Endothelial cell of hepatic sinusoid (primary cell): ENCODE measurements around the gene PRTN3.
"Not testable (repeated sequence)": the region's sequence is repeated elsewhere in the genome, so short reads cannot be mapped to it uniquely, and the experiment has no call there.

Experiments
- in situ Hi-C: cut with HindIII; loops from 2 replicates; pipeline ENCODE4 v1.10.0; 2017; ENCODE audit warnings: low sequenced_read_pairs

PRTN3 gene

DNA sequence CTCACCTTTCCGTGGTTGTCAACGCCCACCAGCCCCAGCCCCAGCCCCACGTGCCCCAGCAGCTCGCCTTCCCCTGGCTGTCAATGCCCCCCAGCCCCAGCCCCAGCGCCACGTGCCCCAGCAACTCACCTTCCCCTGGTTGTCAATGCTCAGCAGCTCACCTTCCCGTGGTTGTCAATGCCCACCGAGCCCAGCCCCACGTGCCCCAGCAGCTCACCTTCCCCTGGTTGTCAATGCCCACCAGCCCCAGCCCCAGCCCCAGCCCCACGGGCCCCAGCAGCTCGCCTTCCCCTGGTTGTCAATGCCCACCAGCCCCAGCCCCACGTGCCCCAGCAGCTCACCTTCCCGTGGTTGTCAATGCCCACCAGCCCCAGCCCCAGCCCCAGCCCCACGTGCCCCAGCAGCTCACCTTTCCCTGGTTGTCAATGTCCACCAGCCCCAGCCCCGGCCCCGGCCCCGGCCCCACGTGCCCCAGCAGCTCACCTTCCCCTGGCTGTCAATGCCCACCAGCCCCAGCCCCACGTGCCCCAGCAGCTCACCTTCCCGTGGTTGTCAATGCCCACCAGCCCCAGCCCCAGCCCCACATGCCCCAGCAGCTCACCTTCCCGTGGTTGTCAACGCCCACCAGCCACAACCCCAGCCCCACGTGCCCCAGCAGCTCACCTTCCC, 37.3 kb downstream of the PRTN3 start:
- in situ Hi-C loops = not testable (repeated sequence)

DNA sequence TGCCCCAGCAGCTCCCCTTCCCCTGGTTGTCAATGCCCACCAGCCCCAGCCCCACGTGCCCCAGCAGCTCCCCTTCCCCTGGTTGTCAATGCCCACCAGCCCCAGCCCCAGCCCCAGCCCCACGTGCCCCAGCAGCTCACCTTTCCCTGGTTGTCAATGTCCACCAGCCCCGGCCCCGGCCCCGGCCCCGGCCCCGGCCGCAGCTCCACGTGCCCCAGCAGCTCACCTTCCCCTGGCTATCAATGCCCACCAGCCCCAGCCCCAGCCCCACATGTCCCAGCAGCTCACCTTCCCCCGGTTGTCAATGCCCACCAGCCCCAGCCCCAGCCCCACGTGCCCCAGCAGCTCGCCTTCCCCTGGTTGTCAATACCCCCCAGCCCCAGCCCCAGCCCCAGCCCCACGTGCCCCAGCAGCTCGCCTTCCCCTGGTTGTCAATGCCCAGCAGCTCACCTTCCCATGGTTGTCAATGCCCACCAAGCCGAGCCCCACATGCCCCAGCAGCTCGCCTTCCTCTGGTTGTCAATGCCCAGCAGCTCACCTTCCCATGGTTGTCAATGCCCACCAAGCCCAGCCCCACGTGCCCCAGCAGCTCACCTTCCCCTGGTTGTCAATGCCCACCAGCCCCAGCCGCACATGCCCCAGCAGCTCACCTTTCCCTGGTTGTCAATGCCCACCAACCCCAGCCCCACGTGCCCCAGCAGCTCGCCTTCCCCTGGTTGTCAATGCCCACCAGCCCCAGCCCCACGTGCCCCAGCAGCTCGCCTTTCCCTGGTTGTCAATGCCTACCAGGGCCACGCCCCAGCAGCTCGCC, 38.2 kb downstream of the PRTN3 start:
- in situ Hi-C loops = not testable (repeated sequence)

DNA sequence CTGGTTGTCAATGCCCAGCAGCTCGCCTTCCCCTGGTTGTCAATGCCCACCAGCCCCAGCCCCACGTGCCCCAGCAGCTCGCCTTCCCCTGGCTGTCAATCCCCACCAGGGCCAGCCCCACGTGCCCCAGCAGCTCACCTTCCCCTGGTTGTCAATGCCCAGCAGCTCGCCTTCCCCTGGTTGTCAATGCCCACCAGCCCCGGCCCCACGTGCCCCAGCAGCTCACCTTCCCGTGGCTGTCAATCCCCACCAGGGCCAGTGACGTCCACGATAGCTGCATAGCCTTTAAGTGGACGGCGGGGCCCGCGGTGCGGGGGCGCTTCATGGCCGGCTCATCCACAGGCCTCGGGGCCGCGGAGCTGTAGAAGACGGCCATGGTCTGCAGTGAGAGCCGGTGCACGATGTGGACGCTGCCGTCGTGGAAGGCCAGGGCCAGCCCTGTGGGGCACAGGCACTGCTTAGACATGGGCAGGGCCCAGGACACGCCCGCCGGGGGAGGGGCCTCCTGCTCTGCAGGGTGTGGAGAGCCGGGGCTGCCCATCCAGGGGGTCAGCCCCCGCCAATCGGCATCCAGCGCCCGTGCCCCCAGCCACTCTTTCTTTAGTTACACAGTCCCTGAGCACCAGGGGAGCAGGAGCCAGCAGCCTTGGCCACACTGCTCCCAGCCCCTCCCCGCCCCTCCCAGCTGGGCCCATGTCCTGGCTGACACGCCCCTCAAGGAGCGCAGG, 39.1 kb downstream of the PRTN3 start:
- in situ Hi-C loops = no loop called here

GRCh38 chr19:881385-882071, 40.7 kb downstream of the PRTN3 start:
- in situ Hi-C loops = no loop called here

DNA sequence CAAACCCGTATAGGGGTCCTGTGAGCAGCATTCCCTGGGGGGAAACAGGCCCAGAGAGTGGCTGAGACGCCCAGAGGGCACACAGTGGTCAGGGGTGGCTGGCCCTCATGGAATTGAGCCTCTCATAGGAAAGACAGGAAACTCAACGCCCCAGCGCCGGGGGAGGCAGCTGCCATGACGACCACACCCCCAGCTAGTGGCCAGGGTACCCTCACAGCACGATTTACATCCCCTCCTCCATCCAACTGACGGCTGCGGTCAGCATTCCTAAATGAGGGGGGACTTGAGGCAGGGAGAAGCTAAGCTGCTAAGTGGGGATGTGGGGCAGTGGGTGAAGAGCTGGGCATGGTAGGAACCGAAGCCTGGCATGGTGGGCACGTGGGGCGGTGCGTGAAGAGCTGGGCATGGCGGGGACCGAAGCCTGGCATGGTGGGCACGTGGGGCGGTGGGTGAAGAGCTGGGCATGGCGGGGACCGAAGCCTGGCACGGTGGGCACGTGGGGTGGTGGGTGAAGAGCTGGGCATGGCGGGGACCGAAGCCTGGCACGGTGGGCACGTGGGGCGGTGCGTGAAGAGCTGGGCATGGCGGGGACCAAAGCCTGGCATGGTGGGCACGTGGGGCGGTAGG, 42.2 kb downstream of the PRTN3 start:
- in situ Hi-C loops = no loop called here

DNA sequence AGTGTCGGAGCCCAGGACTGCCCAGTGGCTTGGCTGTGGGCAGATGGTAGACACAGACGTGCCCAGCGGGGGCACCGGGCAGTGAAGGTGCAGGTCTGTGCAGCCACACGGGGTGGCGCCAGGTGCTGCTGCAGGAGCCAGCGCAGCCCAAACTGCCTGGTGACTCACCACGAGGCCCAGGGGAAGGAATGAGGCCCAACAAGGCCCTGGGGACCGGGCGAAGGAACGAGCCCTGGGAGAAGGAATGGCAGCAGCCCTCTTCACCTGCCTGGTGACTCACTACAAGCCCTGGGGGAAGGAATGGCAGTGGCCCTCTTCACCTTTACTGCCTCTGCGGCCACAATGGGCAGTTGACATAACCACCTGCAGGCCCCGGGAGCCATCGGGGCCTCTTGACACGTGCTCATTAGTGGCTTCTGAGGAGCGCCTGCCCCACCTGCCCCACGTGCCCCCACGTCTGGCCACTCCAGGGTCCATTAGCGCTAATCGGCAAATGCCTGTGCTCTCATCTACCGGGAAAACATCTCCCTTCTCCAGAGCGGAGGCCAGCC, 42.9 kb downstream of the PRTN3 start:
- in situ Hi-C loops = no loop called here

DNA sequence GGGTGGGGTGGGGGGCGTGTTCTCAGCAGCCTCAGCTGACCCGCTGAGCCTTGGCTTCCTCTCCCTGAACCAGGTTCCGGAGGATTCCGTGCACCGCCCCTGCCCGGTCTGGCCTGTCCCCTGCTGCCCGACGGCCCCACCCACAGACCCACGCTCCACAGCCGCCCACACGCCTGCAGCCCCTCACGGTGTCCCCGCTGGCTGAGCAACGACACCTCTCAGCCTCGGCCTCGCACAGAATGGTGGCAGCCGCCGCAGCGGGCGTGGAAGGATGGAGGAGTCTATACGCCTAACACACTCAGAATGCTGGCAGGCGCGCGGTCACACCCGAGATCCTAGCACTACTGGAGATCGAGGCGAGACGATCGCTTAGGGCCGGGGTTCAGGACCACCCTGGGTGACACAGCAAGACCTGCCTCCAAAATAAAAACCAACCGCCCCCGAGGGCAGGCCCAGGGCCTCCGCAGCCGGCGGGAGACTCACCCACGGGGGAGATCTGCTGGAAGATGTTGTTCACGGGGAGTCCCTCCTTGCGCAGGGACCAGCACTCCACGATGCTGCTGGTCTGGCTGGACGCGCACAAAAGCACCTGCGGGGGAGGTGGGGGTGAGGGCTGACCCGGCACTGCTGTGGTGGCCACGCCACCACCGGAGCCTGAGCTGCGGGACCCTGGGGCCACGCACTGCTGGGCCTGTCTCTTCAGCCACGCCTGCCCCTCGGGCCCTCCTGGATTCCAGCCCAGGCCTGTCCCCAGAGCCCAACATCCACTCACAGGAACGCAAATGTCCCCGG, 43.8 kb downstream of the PRTN3 start:
- in situ Hi-C loops = no loop called here

DNA sequence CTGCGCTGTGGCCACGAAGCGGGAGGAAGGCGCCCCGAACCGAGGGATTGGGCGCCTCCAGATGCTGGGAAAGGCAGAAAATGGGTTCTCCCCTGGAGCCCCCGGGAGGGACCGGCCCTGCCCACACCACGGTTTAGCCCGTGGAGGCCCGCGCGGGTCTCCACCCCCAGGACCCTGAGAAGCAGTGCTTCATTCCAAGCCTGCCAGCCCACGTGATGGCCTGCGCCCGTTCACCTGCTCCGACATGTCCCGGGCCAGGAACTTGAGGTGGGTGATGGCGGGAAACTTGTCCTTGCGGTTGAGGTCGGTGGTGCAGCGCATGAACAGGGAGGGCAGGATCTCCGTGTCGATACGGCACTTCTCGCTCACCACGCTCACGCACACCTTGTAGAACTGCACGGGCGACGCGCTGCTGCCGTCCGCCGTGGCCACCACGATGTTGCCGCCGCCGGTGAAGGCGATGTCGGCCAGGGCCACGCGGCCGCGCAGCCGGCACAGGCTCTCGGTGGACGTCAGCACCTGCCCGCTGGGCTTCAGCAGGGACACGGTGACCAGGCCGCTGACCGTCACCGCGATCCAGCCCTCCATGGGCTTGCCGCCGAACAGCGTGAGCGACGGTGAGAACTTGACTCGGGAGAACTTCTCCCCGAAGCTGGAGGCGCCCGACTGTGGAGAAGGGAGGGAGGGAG, 44.9 kb downstream of the PRTN3 start:
- in situ Hi-C loops = no loop called here

DNA sequence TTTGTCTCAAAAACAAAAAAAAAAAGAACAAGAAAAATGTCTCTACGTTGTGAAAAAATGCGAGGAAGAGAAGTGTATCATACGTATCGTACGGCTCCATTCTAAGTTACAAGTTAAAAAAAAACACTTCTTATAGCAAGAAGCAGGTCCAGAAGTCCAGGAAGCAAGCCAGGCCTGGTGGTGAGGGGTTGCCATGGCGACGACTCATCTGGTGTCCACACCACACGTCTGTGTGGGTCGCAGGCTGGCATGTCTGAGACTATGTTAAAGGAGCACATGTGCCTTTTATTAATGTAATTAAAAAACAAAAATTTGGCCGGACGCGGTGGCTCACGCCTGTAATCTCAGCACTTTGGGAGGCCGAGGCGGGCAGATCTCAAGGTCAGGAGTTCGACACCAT, 46.3 kb downstream of the PRTN3 start:
- in situ Hi-C loops = no loop called here

GRCh38 chr19:887599-887998, 46.8 kb downstream of the PRTN3 start:
- in situ Hi-C loops = no loop called here

GRCh38 chr19:888581-889385, 48.0 kb downstream of the PRTN3 start:
- in situ Hi-C loops = no loop called here

DNA sequence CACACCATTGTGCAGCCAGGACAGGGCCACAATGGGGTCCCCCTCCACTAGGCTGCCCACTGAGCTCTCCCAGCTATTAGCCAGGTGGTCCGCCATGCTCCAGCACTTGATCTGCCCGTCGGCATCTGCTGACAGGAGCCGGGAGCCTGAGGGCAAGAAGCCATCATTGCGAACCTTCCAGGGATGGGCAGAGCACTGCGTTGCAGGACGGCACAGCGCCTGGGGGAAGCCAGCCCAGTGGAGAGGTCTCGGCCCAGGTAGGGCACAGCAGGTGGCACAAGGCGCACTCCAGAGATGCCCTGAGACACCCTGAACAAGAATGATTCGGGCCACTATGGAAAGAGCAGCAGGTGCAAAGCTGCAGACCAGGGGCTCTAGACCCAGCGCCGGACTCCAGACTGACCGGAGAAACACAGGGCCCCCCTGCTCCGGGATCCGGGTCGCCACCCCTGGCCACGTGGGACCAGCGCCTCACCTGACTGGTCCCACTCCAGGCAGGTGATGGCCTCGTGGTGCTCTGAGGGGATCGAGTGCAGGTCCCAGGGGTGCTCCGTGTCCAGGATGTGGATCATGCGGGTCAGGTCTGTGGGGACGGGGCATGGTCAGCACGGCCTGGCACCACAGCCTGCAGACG, 49.0 kb downstream of the PRTN3 start:
- in situ Hi-C loops = no loop called here

DNA sequence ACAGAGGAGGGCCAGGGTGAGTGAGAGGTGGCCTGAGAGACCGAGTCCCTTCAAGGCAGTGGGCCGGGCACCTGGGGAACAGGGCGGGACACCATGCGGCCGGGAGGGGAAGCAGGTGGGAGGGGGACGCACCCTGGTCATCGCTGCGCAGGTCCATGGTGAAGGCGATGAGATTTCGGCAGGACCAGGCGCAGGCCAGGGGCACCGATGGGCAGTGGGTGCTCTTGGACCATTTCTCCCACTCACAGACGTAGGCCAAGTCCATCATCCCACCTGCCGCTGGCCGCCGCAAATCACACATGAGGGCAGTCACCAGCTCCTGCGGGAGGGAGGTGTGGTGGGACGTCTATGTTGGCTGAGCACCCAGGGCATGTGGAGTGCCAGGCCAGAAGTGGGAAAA, 50.0 kb downstream of the PRTN3 start:
- in situ Hi-C loops = no loop called here

DNA sequence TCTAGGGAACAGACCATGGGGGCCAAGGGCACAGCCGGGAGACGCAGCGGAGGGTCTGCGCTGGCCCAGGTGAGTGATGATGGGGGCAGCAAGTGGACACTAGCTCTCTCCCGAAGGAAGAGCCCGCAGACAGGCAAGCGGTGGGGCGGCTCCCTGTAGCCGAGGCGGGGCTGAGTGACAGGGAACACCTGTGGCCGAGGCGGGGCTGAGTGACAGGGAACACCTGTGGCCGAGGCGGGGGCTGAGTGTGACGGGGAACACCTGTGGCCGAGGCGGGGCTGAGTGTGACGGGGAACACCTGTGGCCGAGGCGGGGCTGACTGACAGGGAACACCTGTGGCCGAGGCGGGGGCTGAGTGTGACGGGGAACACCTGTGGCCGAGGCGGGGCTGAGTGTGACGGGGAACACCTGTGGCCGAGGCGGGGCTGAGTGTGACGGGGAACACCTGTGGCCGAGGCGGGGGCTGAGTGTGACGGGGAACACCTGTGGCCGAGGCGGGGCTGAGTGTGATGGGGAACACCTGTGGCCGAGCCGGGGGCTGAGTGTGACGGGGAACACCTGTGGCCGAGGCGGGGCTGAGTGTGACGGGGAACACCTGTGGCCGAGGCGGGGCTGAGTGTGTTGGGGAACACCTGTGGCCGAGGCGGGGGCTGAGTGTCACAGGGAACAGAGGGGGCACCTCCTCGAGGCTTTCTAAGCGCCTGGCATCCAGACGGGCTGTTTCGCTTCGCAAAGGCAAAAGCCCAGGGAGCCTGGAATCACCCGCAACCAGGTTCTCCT, 50.8 kb downstream of the PRTN3 start:
- in situ Hi-C loops = not testable (repeated sequence)

GRCh38 chr19:892243-892893, 51.6 kb downstream of the PRTN3 start:
- in situ Hi-C loops = no loop called here

DNA sequence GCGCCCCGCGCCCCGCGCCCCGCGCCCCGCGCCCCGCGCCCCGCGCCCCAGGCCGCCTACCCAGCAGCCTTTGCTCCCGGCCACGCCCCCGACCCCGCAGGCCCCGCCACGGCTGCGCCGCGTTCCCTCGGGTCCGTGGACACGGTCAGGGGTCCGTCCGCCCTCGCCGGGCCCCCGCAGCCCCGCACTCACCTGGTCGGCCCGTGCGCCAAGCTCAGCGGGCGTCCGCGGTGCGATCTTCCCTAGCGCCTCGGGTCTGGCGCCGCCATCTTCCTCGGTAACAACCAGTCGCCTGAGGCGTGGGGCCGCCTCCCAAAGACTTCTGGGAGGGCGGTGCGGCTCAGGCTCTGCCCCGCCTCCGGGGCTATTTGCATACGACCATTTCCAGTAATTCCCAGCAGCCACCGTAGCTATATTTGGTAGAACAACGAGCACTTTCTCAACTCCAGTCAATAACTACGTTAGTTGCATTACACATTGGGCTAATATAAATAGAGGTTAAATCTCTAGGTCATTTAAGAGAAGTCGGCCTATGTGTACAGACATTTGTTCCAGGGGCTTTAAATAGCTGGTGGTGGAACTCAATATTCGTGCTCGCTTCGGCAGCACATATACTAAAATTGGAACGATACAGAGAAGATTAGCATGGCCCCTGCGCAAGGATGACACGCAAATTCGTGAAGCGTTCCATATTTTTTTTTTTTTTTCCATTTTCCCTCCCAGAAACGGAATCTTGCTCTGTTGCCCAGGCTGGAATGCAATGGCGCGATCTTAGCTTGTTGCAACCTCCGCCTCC, 52.3 kb downstream of the PRTN3 start, which contains the start of the genes MED16 and RNU6-9:
TSS of gene MED16 (minus strand) at position 294 of the 796 bp plus-strand sequence. CDS start 2,056 bp downstream, outside the sequence.
TSS of gene RNU6-9 (plus strand) at position 591 of the 796 bp plus-strand sequence.
- in situ Hi-C loops = no loop called here
